B cell (primary cell): Measurements from ENCODE around the gene CDK5R2. TPM values are rescaled to one million over a fixed set of nuclear protein-coding genes. Genes with fewer than 3 reads are reported as not detected.

ENCODE experiments used
- ATAC-seq: fragments of 200-7000 bp; cut with Tn5 transposase; one replicate; pipeline ENCODE4 v1.10.0; 2021; ENCODE audit warnings: low read depth, mild to moderate bottlenecking, moderate number of reproducible peaks, moderate library complexity
- CTCF ChIA-PET: fragments of 350-600 bp; sonication (Branson Sonifier 250); formaldehyde crosslinking; loops from one replicate; lab custom pipeline; 2021; ENCODE audit warnings: antibody characterized with exemption, inconsistent platforms; lab: Charles Lee
- POLR2A ChIA-PET: fragments of 350-600 bp; sonication (Branson Sonifier 250); formaldehyde crosslinking; loops from one replicate; lab custom pipeline; 2021; ENCODE audit warnings: antibody characterized with exemption; lab: Charles Lee
- DNase-seq: peaks from one replicate; pipeline ENCODE4 v3.0.0; 2013
- H2AFZ ChIP-seq: 2 replicates; pipeline ENCODE4 v1.6.1; 2012; ENCODE audit warnings: mild to moderate bottlenecking, low read depth, low read length; ENCODE audit not compliant: insufficient read depth, poor library complexity, severe bottlenecking
- H3K27ac ChIP-seq, 2 donors: 1 replicate in 1 of 2; 2 replicates in 1 of 2; pipeline ENCODE4 v1.5.1; 2012 to 2013; ENCODE audit warnings: low read length in 2 of 2, mild to moderate bottlenecking in 2 of 2, moderate library complexity in 1 of 2
- H3K27me3 ChIP-seq, 4 experiments: fragments of 200-600 bp in 1 of 4; sonication (generic) in 1 of 4; replicated peaks in 1 of 4; 1 replicate in 2 of 4; 2 replicates in 2 of 4; pipeline versions ENCODE4 v1.6.1 to v1.7.0; 2013 to 2016; ENCODE audit warnings: low read length in 3 of 4, mild to moderate bottlenecking in 2 of 4, mixed read lengths in 1 of 4, moderate library complexity in 1 of 4; ENCODE audit not compliant: insufficient read depth in 4 of 4, control insufficient read depth in 3 of 4; ENCODE audit errors: control extremely low read depth in 1 of 4
- H3K36me3 ChIP-seq, 2 experiments: replicated peaks in 1 of 2; 1 replicate in 1 of 2; 2 replicates in 1 of 2; pipeline versions ENCODE4 v1.6.1 to v1.7.1; 2013; ENCODE audit warnings: low read length in 1 of 2; ENCODE audit not compliant: insufficient read depth in 2 of 2, control insufficient read depth in 1 of 2; ENCODE audit errors: control extremely low read depth in 1 of 2, extremely low read depth in 1 of 2
- H3K4me1 ChIP-seq, 2 donors: fragments of 200-600 bp in 1 of 2; sonication (generic) in 1 of 2; 1 replicate in 1 of 2; 2 replicates in 1 of 2; pipeline versions ENCODE4 v1.5.1 to v1.6.1; 2013 to 2017; ENCODE audit warnings: low read length in 2 of 2; ENCODE audit not compliant: control insufficient read depth in 2 of 2, insufficient read depth in 2 of 2
- H3K4me2 ChIP-seq: replicated peaks from 2 replicates; pipeline ENCODE3; 2012; ENCODE audit warnings: mild to moderate bottlenecking, low read depth, low read length; ENCODE audit not compliant: poor library complexity, severe bottlenecking
- H3K4me3 ChIP-seq, 5 experiments: fragments of 200-600 bp in 1 of 5; sonication (generic) in 1 of 5; 1 replicate in 3 of 5; 2 replicates in 2 of 5; pipeline versions ENCODE4 v1.5.1 to v1.7.0; 2011 to 2016; ENCODE audit warnings: low read length in 4 of 5, mild to moderate bottlenecking in 4 of 5, low read depth in 2 of 5, control low read depth in 1 of 5, moderate library complexity in 1 of 5; ENCODE audit not compliant: insufficient read depth in 1 of 5; ENCODE audit errors: control extremely low read depth in 1 of 5, extremely low read depth in 1 of 5
- H3K79me2 ChIP-seq: fragments of 200-600 bp; sonication (generic); one replicate; pipeline ENCODE4 v1.6.0; 2016; ENCODE audit warnings: low read length; ENCODE audit not compliant: control insufficient read depth, insufficient read depth
- H3K9ac ChIP-seq: fragments of 200-600 bp; sonication (generic); 2 replicates; pipeline ENCODE4 v1.6.1; 2017; ENCODE audit warnings: mild to moderate bottlenecking, low read length, moderate library complexity
- H3K9me3 ChIP-seq, 3 donors: one replicate each; pipeline versions ENCODE4 v1.6.1 to v1.7.1; 2013; ENCODE audit warnings: low read length in 2 of 3; ENCODE audit not compliant: control insufficient read depth in 2 of 3, insufficient read depth in 1 of 3; ENCODE audit errors: control extremely low read depth in 1 of 3
- H4K20me1 ChIP-seq: 2 replicates; pipeline ENCODE4 v1.6.0; 2012; ENCODE audit warnings: mild to moderate bottlenecking, low read length; ENCODE audit not compliant: insufficient read depth, control insufficient read depth, poor library complexity, severe bottlenecking
- H3K27ac Mint-ChIP-seq: one replicate; pipeline ENCODE4 v1.8.0; 2021; ENCODE audit warnings: mixed read lengths
- H3K27me3 Mint-ChIP-seq: one replicate; pipeline ENCODE4 v1.8.0; 2021; ENCODE audit warnings: mixed read lengths
- H3K4me1 Mint-ChIP-seq: one replicate; pipeline ENCODE4 v1.8.0; 2021; ENCODE audit warnings: mixed read lengths
- H3K4me3 Mint-ChIP-seq: one replicate; pipeline ENCODE4 v1.8.0; 2021; ENCODE audit warnings: mixed read lengths
- H3K9me3 Mint-ChIP-seq: one replicate; pipeline ENCODE4 v1.8.0; 2022; ENCODE audit warnings: mixed read lengths; ENCODE audit not compliant: insufficient read depth
- CTCF ChIP-seq: fragments of 200-600 bp; IDR thresholded peaks from one replicate; pipeline ENCODE4 v1.8.0; 2022; ENCODE audit warnings: antibody characterized with exemption, mild to moderate bottlenecking
- EZH2 ChIP-seq: IDR thresholded peaks from 2 replicates; pipeline ENCODE4 v1.6.1; 2012; ENCODE audit warnings: borderline replicate concordance, low read depth, mild to moderate bottlenecking, moderate library complexity, low read length; ENCODE audit not compliant: insufficient read depth, poor library complexity, severe bottlenecking
- WGBS: methylation state at CpG from one replicate; pipeline ENCODE4 v1.1.5; 2013; ENCODE audit warnings: missing lambda C conversion rate; ENCODE audit not compliant: insufficient coverage; 5-methylcytosine and 5-hydroxymethylcytosine counted together
- intact Hi-C: fragments of 100-400 bp; cut with micrococcal nuclease; formaldehyde crosslinking; loops from one replicate; pipeline ENCODE4 v1.10.0; 2022
- polyA plus RNA-seq: library from polyadenylated mRNA; depleted of rRNA; stranded (reverse); fragments of >200 nt; gene quantifications from 2 replicates; pipeline ENCODE4 v1.2.3, GENCODE V29; 2012
- total RNA-seq, 2 donors: library from RNA; stranded (reverse); fragments of 120-200 nt in 1 of 2; gene quantifications; 1 replicate in 1 of 2; 2 replicates in 1 of 2; pipeline versions ENCODE4 v1.2.3 to v1.2.4, GENCODE V29; 2013 to 2022

CDK5R2 gene
- total and polyA plus RNA-seq, 2 donors (not counting 1 experiment from before 2014, with no cell fraction given) = not detected

GRCh38 chr2:218952160-218952559, 7.3 kb upstream of the CDK5R2 start:
- Mint-ChIP-seq H3K9me3 (no peaks in the 10 kb centered on the region), H3K4me3 (no peak overlapping the region), H3K4me1 (no peaks in the 10 kb centered on the region), H3K27me3 (peaks cover 57% of the 10 kb centered on the region), H3K27ac (no peak overlapping the region)
- H3K4me3 ChIP-seq = no peak overlapping the region
- ATAC-seq = no peak
- TF ChIP-seq EZH2 (no peak), CTCF (no peak)
- no peak overlapping the region for H3K4me2 ChIP-seq
- ChIA-PET CTCF (interaction anchor here (1.4 kb wide), 1 partner anchor 75 kb away, joined by 3 read pairs; no protein-coding TSS in a partner anchor), POLR2A (no interaction called here)
- H3K9me3 ChIP-seq = peaks cover 0 to 3% (median 0%) of the 10 kb centered on the region in 3 donors
- intact Hi-C loops = no loop called here
- H4K20me1 ChIP-seq = no peaks in the 10 kb centered on the region
- H2AFZ ChIP-seq = no peak overlapping the region
- H3K79me2 ChIP-seq = no peaks in the 10 kb centered on the region
- H3K27ac ChIP-seq = no peak overlapping the region
- no peaks in the 10 kb centered on the region for H3K4me1 ChIP-seq
- H3K9ac ChIP-seq = no peak overlapping the region
- H3K36me3 ChIP-seq = no peaks in the 10 kb centered on the region
- DNase-seq = no peak
- peaks cover 0 to 23% (median 1%) of the 10 kb centered on the region in 4 experiments for H3K27me3 ChIP-seq
- WGBS = 98% methylated on average over 5 of the region's 7 CpGs

GRCh38 chr2:218953366-218953954, 6.0 kb upstream of the CDK5R2 start:
- TF ChIP-seq CTCF (no peak), EZH2 (no peak)
- 74% methylated on average over 18 of the region's 18 CpGs for WGBS
- Histone ChIP-seq H3K9me3 (peaks cover 0 to 3% (median 0%) of the 10 kb centered on the region in 3 donors), H3K27me3 (peaks cover 0 to 25% (median 1%) of the 10 kb centered on the region in 4 experiments), H3K27ac (no peak overlapping the region), H3K9ac (no peak overlapping the region), H3K79me2 (no peaks in the 10 kb centered on the region), H3K4me2 (no peak overlapping the region), H3K4me3 (no peak overlapping the region), H3K36me3 (no peaks in the 10 kb centered on the region), H3K4me1 (no peaks in the 10 kb centered on the region), H4K20me1 (no peaks in the 10 kb centered on the region), H2AFZ (no peak overlapping the region)
- no peak for ATAC-seq
- intact Hi-C loops = no loop called here
- Mint-ChIP-seq H3K4me3 (no peak overlapping the region), H3K9me3 (no peaks in the 10 kb centered on the region), H3K27ac (no peak overlapping the region), H3K4me1 (peaks cover 3% of the 10 kb centered on the region), H3K27me3 (peaks cover 61% of the 10 kb centered on the region)
- POLR2A ChIA-PET = no interaction called here
- CTCF ChIA-PET = interaction anchor here (0.7 to 1.4 kb wide), 4 partner anchors 11 to 166 kb away, joined by 3 read pairs; no protein-coding TSS in a partner anchor
- DNase-seq = no peak
